ENCODE measurements around the gene CCDC88B.
A peak's percentile ranks its signal among the peaks of the same experiment; 100 is the strongest.
"Not testable (repeated sequence)": the region's sequence is repeated elsewhere in the genome, so short reads cannot be mapped to it uniquely, and the experiment has no call there.

Gene CCDC88B

GRCh38 chr11:64318766-64319761 lies 20.9 kb upstream of the CCDC88B start:
- DNase-seq: no peak
- in situ Hi-C loops (cut with HindIII; ENCODE audit: low pct_ligation_motif_present, low pct_unique_long_range_greater_than_20kb, low sequenced_read_pairs): no loop called here

- DNase-seq: no peak
- in situ Hi-C loops (cut with HindIII; ENCODE audit: low pct_ligation_motif_present, low pct_unique_long_range_greater_than_20kb, low sequenced_read_pairs): no loop called here
These were observed 19.4 kb upstream of the CCDC88B start for GRCh38 chr11:64320556-64320955.

- in situ Hi-C loops (cut with HindIII; ENCODE audit: low pct_ligation_motif_present, low pct_unique_long_range_greater_than_20kb, low sequenced_read_pairs): no loop called here
- no peak for DNase-seq
These were observed 19.0 kb upstream of the CCDC88B start for GRCh38 chr11:64321026-64321425.

- in situ Hi-C loops (cut with HindIII; ENCODE audit: low pct_ligation_motif_present, low pct_unique_long_range_greater_than_20kb, low sequenced_read_pairs): no loop called here
- no peak for DNase-seq
These were observed 18.5 kb upstream of the CCDC88B start for GRCh38 chr11:64321533-64321932.

- DNase-seq: no peak
- in situ Hi-C loops (cut with HindIII; ENCODE audit: low pct_ligation_motif_present, low pct_unique_long_range_greater_than_20kb, low sequenced_read_pairs): no loop called here
These were observed 17.1 kb upstream of the CCDC88B start for GRCh38 chr11:64322925-64323260.

GRCh38 chr11:64323373-64323772 lies 16.6 kb upstream of the CCDC88B start:
- no peak for DNase-seq
- in situ Hi-C loops (cut with HindIII; ENCODE audit: low pct_ligation_motif_present, low pct_unique_long_range_greater_than_20kb, low sequenced_read_pairs): no loop called here

GRCh38 chr11:64323984-64324383 lies 16.0 kb upstream of the CCDC88B start:
- in situ Hi-C loops (cut with HindIII; ENCODE audit: low pct_ligation_motif_present, low pct_unique_long_range_greater_than_20kb, low sequenced_read_pairs); DNase-seq: not testable (repeated sequence)

GRCh38 chr11:64324692-64325469 lies 15.1 kb upstream of the CCDC88B start:
- in situ Hi-C loops (cut with HindIII; ENCODE audit: low pct_ligation_motif_present, low pct_unique_long_range_greater_than_20kb, low sequenced_read_pairs): no loop called here
- no peak for DNase-seq

- no peak for DNase-seq
- in situ Hi-C loops (cut with HindIII; ENCODE audit: low pct_ligation_motif_present, low pct_unique_long_range_greater_than_20kb, low sequenced_read_pairs): no loop called here
These were observed 12.6 kb upstream of the CCDC88B start for GRCh38 chr11:64327375-64327774.

GRCh38 chr11:64327993-64328392 lies 12.0 kb upstream of the CCDC88B start:
- in situ Hi-C loops (cut with HindIII; ENCODE audit: low pct_ligation_motif_present, low pct_unique_long_range_greater_than_20kb, low sequenced_read_pairs): no loop called here
- DNase-seq: no peak

GRCh38 chr11:64330888-64331287 lies 9.1 kb upstream of the CCDC88B start:
- DNase-seq: no peak
- in situ Hi-C loops (cut with HindIII; ENCODE audit: low pct_ligation_motif_present, low pct_unique_long_range_greater_than_20kb, low sequenced_read_pairs): no loop called here

- peak; percentile 94 for DNase-seq
- in situ Hi-C loops (cut with HindIII; ENCODE audit: low pct_ligation_motif_present, low pct_unique_long_range_greater_than_20kb, low sequenced_read_pairs): no loop called here
These were observed 8.2 kb upstream of the CCDC88B start for GRCh38 chr11:64331569-64332371.

- DNase-seq: no peak
- in situ Hi-C loops (cut with HindIII; ENCODE audit: low pct_ligation_motif_present, low pct_unique_long_range_greater_than_20kb, low sequenced_read_pairs): no loop called here
These were observed 6.4 kb upstream of the CCDC88B start for GRCh38 chr11:64333556-64333955.

- peak; percentile 98 for DNase-seq
- in situ Hi-C loops (cut with HindIII; ENCODE audit: low pct_ligation_motif_present, low pct_unique_long_range_greater_than_20kb, low sequenced_read_pairs): no loop called here
These were observed 5.0 kb upstream of the CCDC88B start for GRCh38 chr11:64334764-64335735.

GRCh38 chr11:64337538-64338249 lies 2.3 kb upstream of the CCDC88B start:
- DNase-seq: no peak
- in situ Hi-C loops (cut with HindIII; ENCODE audit: low pct_ligation_motif_present, low pct_unique_long_range_greater_than_20kb, low sequenced_read_pairs): no loop called here

- no peak for DNase-seq
- in situ Hi-C loops (cut with HindIII; ENCODE audit: low pct_ligation_motif_present, low pct_unique_long_range_greater_than_20kb, low sequenced_read_pairs): no loop called here
These were observed 1.3 kb upstream of the CCDC88B start for GRCh38 chr11:64338716-64339115.

- DNase-seq: no peak
- in situ Hi-C loops (cut with HindIII; ENCODE audit: low pct_ligation_motif_present, low pct_unique_long_range_greater_than_20kb, low sequenced_read_pairs): no loop called here
These were observed 718 bp upstream of the CCDC88B start for GRCh38 chr11:64339286-64339685.
